Naive B cell (primary cell): ENCODE measurements around the gene INPP5B. TPM values are rescaled to one million over a fixed set of nuclear protein-coding genes. Genes with fewer than 3 reads are reported as not detected.

Experiments used
- ATAC-seq, 2 donors: fragments of 150-1000 bp; cut with Tn5 transposase; 2 replicates each; pipeline ENCODE4 v1.10.0; 2021; ENCODE audit warnings: low read depth in 2 of 2, mild to moderate bottlenecking in 2 of 2, moderate library complexity in 2 of 2
- DNase-seq: peaks from one replicate; pipeline ENCODE4 v3.0.0; 2022
- H3K27ac Mint-ChIP-seq, 6 donors: one replicate each; pipeline ENCODE4 v1.8.0; 2020 to 2022; ENCODE audit warnings: mild to moderate bottlenecking in 6 of 6, mixed read lengths in 6 of 6, moderate library complexity in 5 of 6, inconsistent platforms in 2 of 6
- H3K27me3 Mint-ChIP-seq, 3 donors: one replicate each; pipeline ENCODE4 v1.8.0; 2021 to 2022; ENCODE audit warnings: mixed read lengths in 3 of 3, mild to moderate bottlenecking in 1 of 3
- H3K36me3 Mint-ChIP-seq, 2 donors: one replicate each; pipeline ENCODE4 v1.8.0; 2020 to 2022; ENCODE audit warnings: mixed read lengths in 2 of 2, inconsistent platforms in 1 of 2, mild to moderate bottlenecking in 1 of 2
- H3K4me1 Mint-ChIP-seq, 3 donors: one replicate each; pipeline ENCODE4 v1.8.0; 2020 to 2022; ENCODE audit warnings: mixed read lengths in 3 of 3, inconsistent platforms in 1 of 3, mild to moderate bottlenecking in 1 of 3, moderate library complexity in 1 of 3
- H3K4me3 Mint-ChIP-seq, 8 donors: one replicate each; pipeline ENCODE4 v1.8.0; 2020 to 2022; ENCODE audit warnings: mild to moderate bottlenecking in 8 of 8, mixed read lengths in 8 of 8, moderate library complexity in 8 of 8, inconsistent platforms in 2 of 8
- H3K9me3 Mint-ChIP-seq, 7 donors: one replicate each; pipeline ENCODE4 v1.8.0; 2020 to 2022; ENCODE audit warnings: mixed read lengths in 7 of 7, mild to moderate bottlenecking in 5 of 7, inconsistent platforms in 2 of 7, moderate library complexity in 1 of 7
- polyA plus RNA-seq, 6 donors: library from polyadenylated mRNA; unstranded; fragments of 300-500 nt; fragmentation: Illumina TruSeq; gene quantifications; one replicate each; pipeline ENCODE4 v1.2.3, GENCODE V29; 2021; ENCODE audit warnings: low read depth in 6 of 6

Gene INPP5B
- polyA plus RNA-seq, 6 donors from 2014 or later = 15.7 to 25.5 (median 22.3) TPM

- Mint-ChIP-seq H3K36me3 (peaks cover 5 to 18% of the 10 kb centered on the region in 2 donors), H3K27me3 (no peaks in the 10 kb centered on the region), H3K4me3 (no peak overlapping the region), H3K4me1 (peaks cover 0 to 4% (median 0%) of the 10 kb centered on the region in 3 donors), H3K9me3 (no peaks in the 10 kb centered on the region), H3K27ac (peak overlapping the region in 1 of 6 donors; percentile 72)
- DNase-seq (no peak), ATAC-seq (no peak)
Observed at GRCh38 chr1:37868466-37868865, 78.4 kb downstream of the INPP5B start.

- peaks cover 5 to 12% of the 10 kb centered on the region in 2 donors for H3K36me3 Mint-ChIP-seq
- no peaks in the 10 kb centered on the region for H3K27me3 Mint-ChIP-seq
- no peak overlapping the region for H3K27ac Mint-ChIP-seq
- H3K4me1 Mint-ChIP-seq = peaks cover 0 to 4% (median 0%) of the 10 kb centered on the region in 3 donors
- no peak overlapping the region for H3K4me3 Mint-ChIP-seq
- H3K9me3 Mint-ChIP-seq = no peaks in the 10 kb centered on the region
- no peak for DNase-seq
- no peak for ATAC-seq
Observed at GRCh38 chr1:37867784-37868183, 79.1 kb downstream of the INPP5B start.

DNA sequence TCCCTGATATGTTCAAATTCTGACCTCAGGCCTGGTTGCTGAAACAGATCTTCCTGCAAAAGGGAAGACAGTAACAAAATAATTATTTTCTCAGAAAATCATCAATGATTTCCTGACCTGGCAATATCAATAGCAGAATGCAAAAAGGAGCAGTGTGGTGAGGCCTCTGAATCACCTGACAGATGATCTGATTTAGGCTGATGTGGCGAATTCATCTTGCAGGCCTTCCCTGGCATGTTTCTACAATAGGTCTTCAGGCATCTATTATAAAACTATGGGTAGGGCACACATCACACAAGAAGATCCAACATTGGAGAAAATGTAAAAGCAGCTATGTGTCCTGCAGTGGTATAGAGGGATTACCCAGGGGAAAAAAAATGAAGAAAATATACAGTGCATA lies 80.4 kb downstream of the INPP5B start:
- H3K36me3 Mint-ChIP-seq = peaks cover 5 to 8% of the 10 kb centered on the region in 2 donors
- H3K4me3 Mint-ChIP-seq = peak overlapping the region in 1 of 8 donors; percentile 19
- no peaks in the 10 kb centered on the region for H3K27me3 Mint-ChIP-seq
- no peaks in the 10 kb centered on the region for H3K9me3 Mint-ChIP-seq
- ATAC-seq (no peak), DNase-seq (no peak)
- H3K27ac Mint-ChIP-seq = peak overlapping the region in 1 of 6 donors; percentile 23
- peaks cover 0 to 4% (median 0%) of the 10 kb centered on the region in 3 donors for H3K4me1 Mint-ChIP-seq

DNA sequence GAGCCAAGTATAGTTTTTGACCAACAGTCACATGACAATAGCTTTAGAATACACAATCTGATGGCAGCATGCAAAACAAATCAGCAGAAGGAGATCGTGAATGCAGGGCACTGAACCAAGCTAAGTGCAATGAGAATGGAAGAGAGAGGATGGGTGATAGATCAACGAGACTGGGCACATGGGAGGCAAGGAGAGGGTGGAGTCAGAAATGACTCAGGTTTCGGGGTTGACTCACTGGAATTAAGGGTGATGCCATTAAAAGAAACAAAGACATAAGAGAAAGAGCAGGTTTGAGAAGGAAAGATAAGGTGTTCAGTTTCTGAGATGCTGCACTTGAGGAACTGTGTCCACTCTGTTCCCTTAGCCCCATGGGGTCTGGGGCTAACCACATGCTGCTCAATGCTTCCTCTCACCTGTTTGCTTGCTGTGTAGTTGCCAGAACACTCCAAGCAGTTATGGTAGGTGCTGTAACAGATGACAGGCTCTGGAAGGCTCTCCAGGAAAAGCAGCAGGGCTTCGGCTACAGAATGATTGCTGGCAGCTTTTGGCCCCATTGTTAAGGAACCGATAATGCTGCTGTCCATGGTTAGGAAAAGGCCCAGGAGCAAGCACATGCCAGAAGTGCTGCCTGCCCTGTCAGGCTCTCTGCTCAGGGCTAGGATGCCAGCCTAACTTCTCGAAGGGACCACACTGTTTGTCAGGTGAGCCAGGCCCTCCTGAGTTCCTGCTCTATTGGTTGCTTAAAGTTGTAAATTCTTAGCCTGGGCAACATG lies 81.3 kb downstream of the INPP5B start:
- peaks cover 5 to 8% of the 10 kb centered on the region in 2 donors for H3K36me3 Mint-ChIP-seq
- DNase-seq = no peak
- H3K4me3 Mint-ChIP-seq = no peak overlapping the region

DNA sequence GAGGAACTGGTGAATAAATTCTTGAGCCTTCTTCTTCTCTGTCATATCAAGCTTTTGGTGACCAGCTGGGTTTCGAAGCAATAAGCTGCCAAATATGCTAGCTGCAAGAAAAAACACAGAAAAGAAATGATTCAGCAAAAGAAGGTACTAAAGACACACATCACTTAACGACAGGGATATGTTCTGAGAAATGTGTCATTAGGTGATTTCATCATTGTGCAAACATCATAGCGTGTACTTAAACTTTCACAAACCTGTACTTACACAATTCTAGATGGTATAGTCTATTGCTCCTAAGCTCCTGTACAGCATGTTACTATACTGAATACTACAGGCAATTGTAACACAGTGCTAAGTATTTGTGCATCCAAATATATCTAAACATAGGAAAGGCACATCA lies 84.5 kb downstream of the INPP5B start:
- Mint-ChIP-seq H3K36me3 (peaks cover 7 to 8% of the 10 kb centered on the region in 2 donors), H3K27me3 (no peaks in the 10 kb centered on the region), H3K9me3 (no peaks in the 10 kb centered on the region), H3K4me3 (peak overlapping the region in 3 of 8 donors; percentile 54 to 77 (median 75)), H3K4me1 (peaks cover 16 to 27% (median 20%) of the 10 kb centered on the region in 3 donors), H3K27ac (peak overlapping the region in 2 of 6 donors; percentile 16 to 34)
- ATAC-seq = no peak
- no peak for DNase-seq

More for the DNA sequence above, 81.3 kb downstream of the INPP5B start:
- ATAC-seq = no peak
- Mint-ChIP-seq H3K27me3 (no peaks in the 10 kb centered on the region), H3K4me1 (peaks cover 0 to 4% (median under 1%) of the 10 kb centered on the region in 3 donors), H3K27ac (no peak overlapping the region), H3K9me3 (no peaks in the 10 kb centered on the region)

GRCh38 chr1:37861151-37861550 lies 85.7 kb downstream of the INPP5B start:
- Mint-ChIP-seq H3K36me3 (peaks cover 8% of the 10 kb centered on the region in 2 donors), H3K4me3 (peak overlapping the region in 2 of 8 donors; percentile 51 to 94), H3K4me1 (peaks cover 21 to 34% (median 24%) of the 10 kb centered on the region in 3 donors), H3K9me3 (no peaks in the 10 kb centered on the region), H3K27me3 (no peaks in the 10 kb centered on the region), H3K27ac (no peak overlapping the region)
- no peak for DNase-seq
- no peak for ATAC-seq

- Mint-ChIP-seq H3K27ac (peak overlapping the region in 4 of 6 donors; percentile 90 to 99 (median 98)), H3K4me3 (peak overlapping the region; percentile 93 to 100 (median 98)), H3K9me3 (no peaks in the 10 kb centered on the region), H3K27me3 (no peaks in the 10 kb centered on the region), H3K4me1 (peaks cover 23 to 38% (median 23%) of the 10 kb centered on the region in 3 donors), H3K36me3 (peaks cover 5 to 6% of the 10 kb centered on the region in 2 donors)
- no peak for DNase-seq
- ATAC-seq = no peak
Observed at GRCh38 chr1:37860346-37860666, 86.5 kb downstream of the INPP5B start.

DNA sequence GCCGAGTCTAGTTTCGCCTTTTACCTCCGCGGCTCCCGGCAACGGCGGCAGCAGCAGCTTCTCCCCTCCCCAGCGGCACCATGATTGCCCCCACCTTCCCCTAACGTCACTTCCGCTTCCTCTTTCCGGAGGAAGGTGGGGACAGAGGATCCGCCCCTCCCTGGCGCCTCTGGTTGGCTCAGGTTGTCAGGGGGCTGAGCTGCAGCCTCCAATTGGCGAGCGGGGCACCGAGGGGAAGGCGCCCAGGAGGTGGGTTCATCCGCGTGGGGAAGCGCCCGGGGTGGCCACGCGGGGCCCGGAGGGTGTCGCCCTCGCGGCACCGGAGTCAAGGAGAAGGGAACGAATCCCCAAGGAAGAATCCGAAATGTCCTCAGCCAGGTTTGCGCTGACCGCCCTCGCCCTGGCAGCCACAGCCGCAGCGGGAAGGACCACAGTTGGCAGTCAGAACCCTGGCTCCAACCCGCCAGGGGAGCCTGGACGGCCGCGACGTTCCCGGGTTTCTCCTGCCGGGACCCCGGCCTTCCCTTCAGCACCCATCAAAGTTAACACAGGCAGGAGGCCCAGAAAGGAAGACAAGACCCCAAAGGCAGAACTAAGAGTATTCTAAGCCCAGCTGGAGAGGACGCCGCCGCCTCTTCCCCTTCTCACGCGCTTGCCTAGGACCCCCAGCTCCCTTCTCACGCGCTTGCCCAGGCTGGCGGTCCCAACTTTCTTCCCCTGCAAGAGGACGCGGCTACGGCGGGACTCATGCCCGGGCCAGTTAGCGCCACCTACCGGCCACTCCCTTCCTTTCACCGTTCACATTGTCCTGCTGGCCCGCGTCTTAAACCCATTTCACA lies 87.1 kb downstream of the INPP5B start, which contains the start of gene MTF1:
Gene MTF1, minus strand, starts transcription at position 86 of the 839 bp plus-strand sequence. CDS start 1,934 bp downstream, outside the sequence.
- peaks cover 26 to 43% (median 29%) of the 10 kb centered on the region in 3 donors for H3K4me1 Mint-ChIP-seq

GRCh38 chr1:37858931-37859506 lies 87.8 kb downstream of the INPP5B start:
- H3K27me3 Mint-ChIP-seq = no peaks in the 10 kb centered on the region
- ATAC-seq (no peak), DNase-seq (no peak)
- peak overlapping the region; percentile 93 to 100 (median 98) for H3K4me3 Mint-ChIP-seq
- peaks cover 29 to 44% (median 34%) of the 10 kb centered on the region in 3 donors for H3K4me1 Mint-ChIP-seq
- H3K27ac Mint-ChIP-seq = peak overlapping the region; percentile 90 to 99 (median 98)
- no peaks in the 10 kb centered on the region for H3K9me3 Mint-ChIP-seq
- peaks cover 0 to 3% of the 10 kb centered on the region in 2 donors for H3K36me3 Mint-ChIP-seq

More for the DNA sequence above, 87.1 kb downstream of the INPP5B start, which contains the start of gene MTF1:
- Mint-ChIP-seq H3K27me3 (no peaks in the 10 kb centered on the region), H3K27ac (peak within 1 kb of the TSS; percentile 90 to 99 (median 98)), H3K4me3 (peak within 1 kb of the TSS; percentile 93 to 100 (median 98)), H3K36me3 (peaks cover 0 to 3% of the 10 kb centered on the region in 2 donors), H3K9me3 (no peaks in the 10 kb centered on the region)
- ATAC-seq = peak; percentile 96
- DNase-seq = peak; percentile 98

DNA sequence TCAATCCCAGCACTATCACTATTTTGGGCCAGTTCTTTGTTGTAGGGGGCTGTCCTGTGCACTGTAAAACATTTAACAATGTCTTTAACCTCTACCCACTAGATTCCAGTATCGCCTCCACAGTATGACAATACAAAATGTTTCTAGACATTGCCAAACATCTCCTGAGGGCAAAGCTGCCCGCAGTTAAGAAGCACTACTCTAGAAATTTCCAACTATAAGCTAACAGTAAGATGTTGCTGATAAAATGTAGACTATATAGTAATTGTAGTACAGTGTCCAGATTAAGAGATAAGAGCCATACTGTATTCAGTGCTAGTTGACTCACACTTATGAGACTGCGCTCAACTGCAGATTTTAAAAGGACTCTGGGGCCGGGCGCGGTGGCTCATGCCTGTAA lies 92.4 kb downstream of the INPP5B start:
- Mint-ChIP-seq H3K4me1 (peaks cover 27 to 38% (median 28%) of the 10 kb centered on the region in 3 donors), H3K27ac (peak overlapping the region in 2 of 6 donors; percentile 19 to 50), H3K4me3 (no peak overlapping the region), H3K9me3 (no peaks in the 10 kb centered on the region), H3K36me3 (peaks cover 0 to 3% of the 10 kb centered on the region in 2 donors), H3K27me3 (no peaks in the 10 kb centered on the region)
- ATAC-seq (no peak), DNase-seq (no peak)

GRCh38 chr1:37853157-37853556 lies 93.7 kb downstream of the INPP5B start:
- Mint-ChIP-seq H3K36me3 (peaks cover 0 to 3% of the 10 kb centered on the region in 2 donors), H3K4me3 (peak overlapping the region in 4 of 8 donors; percentile 3 to 47 (median 34))

DNA sequence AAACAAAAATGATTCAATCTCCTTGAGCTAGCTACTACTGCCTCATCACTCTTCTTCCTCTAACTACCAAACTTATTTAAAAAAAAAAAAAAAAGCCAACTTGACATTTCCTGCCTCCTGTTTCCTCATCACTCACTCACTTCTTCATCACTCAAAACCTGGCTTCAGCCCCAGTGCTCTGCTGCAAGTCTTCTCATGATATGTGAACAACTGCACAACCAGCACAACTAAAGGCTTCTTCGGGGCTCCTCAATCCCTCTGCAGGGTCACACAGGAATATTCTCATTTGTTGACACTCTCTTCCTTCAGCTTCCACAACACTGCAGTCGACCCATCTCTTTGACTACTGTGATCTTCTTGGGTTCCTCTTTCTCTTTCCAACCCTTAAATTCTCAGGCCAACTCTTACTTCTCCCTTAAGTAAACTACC lies 95.1 kb downstream of the INPP5B start:
- no peaks in the 10 kb centered on the region for H3K27me3 Mint-ChIP-seq
- H3K4me1 Mint-ChIP-seq = peaks cover 19 to 23% (median 22%) of the 10 kb centered on the region in 3 donors
- ATAC-seq = peak; percentile 77 to 79
- no peak overlapping the region for H3K4me3 Mint-ChIP-seq
- H3K9me3 Mint-ChIP-seq = no peaks in the 10 kb centered on the region
- H3K27ac Mint-ChIP-seq = no peak overlapping the region
- H3K36me3 Mint-ChIP-seq = no peaks in the 10 kb centered on the region
- DNase-seq = peak; percentile 20

More at GRCh38 chr1:37853157-37853556, 93.7 kb downstream of the INPP5B start:
- Mint-ChIP-seq H3K27me3 (no peaks in the 10 kb centered on the region), H3K9me3 (no peaks in the 10 kb centered on the region), H3K27ac (peak overlapping the region in 4 of 6 donors; percentile 18 to 99 (median 86)), H3K4me1 (peaks cover 20 to 29% (median 21%) of the 10 kb centered on the region in 3 donors)
- ATAC-seq (no peak), DNase-seq (no peak)

DNA sequence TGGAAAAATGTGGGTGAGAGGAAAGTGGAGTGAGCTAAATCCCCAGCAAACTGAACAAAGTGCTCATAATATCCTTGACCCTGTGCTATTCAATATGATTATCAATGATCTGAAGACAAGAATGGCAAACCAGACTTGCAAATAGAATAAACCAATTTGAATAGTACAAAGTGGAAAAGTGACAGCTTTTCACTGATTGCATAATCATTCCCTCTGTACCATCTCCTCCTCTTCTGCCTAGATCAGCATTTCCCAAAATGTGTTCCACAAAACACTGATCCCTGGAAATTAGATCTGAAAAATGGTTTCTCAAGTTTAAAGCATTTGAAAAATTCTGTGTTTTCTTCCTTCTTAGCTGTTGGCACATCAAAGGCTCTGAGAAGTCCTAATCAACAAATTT lies 95.6 kb downstream of the INPP5B start:
- no peaks in the 10 kb centered on the region for H3K27me3 Mint-ChIP-seq
- ATAC-seq (no peak), DNase-seq (no peak)
- H3K4me1 Mint-ChIP-seq = peaks cover 25 to 27% (median 26%) of the 10 kb centered on the region in 3 donors
- H3K36me3 Mint-ChIP-seq = no peaks in the 10 kb centered on the region
- no peaks in the 10 kb centered on the region for H3K9me3 Mint-ChIP-seq
- no peak overlapping the region for H3K4me3 Mint-ChIP-seq
- no peak overlapping the region for H3K27ac Mint-ChIP-seq
